ENCODE results near the gene KCTD4. TPM values are rescaled to one million over a fixed set of nuclear protein-coding genes. Genes with fewer than 3 reads are reported as not detected.
A peak's percentile ranks its signal among the peaks of the same experiment; 100 is the strongest.

The KCTD4 gene
- total RNA-seq, 1 donor: under 0.01 TPM

DNA sequence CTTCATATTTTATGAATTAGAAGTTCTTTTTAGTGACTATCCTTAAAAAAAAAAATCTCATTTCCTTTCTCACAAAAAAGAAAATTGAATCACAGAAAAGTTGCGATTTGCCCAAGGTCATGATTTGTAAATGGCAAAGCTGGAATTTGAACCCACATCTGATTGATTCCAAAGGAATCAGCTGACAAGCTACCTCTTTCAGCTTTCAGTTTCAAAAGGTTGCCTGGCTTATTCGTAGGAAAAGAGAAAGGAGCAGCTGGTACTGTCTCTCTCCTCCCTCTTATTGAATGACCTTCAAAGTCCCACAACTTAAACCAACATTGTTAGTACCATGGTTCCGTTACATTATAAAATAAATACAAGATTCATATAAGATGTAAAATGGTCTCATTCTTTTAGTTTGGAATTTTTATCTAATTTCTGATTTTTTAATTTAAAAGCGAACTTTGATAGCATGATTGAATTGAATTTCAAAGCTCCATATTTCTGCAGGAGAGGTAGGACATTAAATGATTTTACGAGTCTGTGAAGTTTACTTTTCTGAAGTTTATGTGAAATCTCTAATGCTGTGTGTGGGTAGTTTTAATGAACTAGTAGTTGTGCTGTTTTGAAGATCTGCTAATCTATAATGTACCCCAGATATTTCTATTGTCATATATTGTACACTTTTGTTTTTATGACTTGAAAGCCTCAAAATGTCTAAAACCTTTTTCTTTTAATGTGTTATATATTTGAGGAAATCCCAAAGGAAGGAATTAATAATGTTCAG, 18.5 kb upstream of the KCTD4 start:
- no peaks in the 10 kb centered on the region for H4K20me1 ChIP-seq (ENCODE audit: insufficient read depth, low read length)
- no peak overlapping the region for H2AFZ ChIP-seq (ENCODE audit: low read length)
- H3K4me1 ChIP-seq (ENCODE audit: insufficient read depth, low read length): peaks cover 30% of the 10 kb centered on the region
- no peaks in the 10 kb centered on the region for H3K27me3 ChIP-seq (ENCODE audit: insufficient read depth, low read length)
- H3K79me2 ChIP-seq (ENCODE audit: insufficient read depth, low read length): peaks cover 24% of the 10 kb centered on the region
- H3K9me3 ChIP-seq (ENCODE audit: low read depth, low read length): no peaks in the 10 kb centered on the region
- H3K4me2 ChIP-seq (ENCODE audit: insufficient read depth, low read length): peak overlapping the region; percentile 66
- H3K4me3 ChIP-seq (ENCODE audit: insufficient read depth, low read length): peak overlapping the region; percentile 27
- peak overlapping the region; percentile 70 for H3K27ac ChIP-seq (ENCODE audit: low read depth, low read length)
- TF ChIP-seq, protein P1, sequence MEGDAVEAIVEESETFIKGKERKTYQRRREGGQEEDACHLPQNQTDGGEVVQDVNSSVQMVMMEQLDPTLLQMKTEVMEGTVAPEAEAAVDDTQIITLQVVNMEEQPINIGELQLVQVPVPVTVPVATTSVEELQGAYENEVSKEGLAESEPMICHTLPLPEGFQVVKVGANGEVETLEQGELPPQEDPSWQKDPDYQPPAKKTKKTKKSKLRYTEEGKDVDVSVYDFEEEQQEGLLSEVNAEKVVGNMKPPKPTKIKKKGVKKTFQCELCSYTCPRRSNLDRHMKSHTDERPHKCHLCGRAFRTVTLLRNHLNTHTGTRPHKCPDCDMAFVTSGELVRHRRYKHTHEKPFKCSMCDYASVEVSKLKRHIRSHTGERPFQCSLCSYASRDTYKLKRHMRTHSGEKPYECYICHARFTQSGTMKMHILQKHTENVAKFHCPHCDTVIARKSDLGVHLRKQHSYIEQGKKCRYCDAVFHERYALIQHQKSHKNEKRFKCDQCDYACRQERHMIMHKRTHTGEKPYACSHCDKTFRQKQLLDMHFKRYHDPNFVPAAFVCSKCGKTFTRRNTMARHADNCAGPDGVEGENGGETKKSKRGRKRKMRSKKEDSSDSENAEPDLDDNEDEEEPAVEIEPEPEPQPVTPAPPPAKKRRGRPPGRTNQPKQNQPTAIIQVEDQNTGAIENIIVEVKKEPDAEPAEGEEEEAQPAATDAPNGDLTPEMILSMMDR (IDR thresholded peaks at IDR 0.05; ENCODE audit: extremely low read depth, low read depth, low read length): no peak
- DNase-seq (ENCODE audit: insufficient read length, low spot score, missing footprints): no peak
- H3K36me3 ChIP-seq (ENCODE audit: insufficient read depth, low read length): no peaks in the 10 kb centered on the region

GRCh38 chr13:45218689-45219088, 17.8 kb upstream of the KCTD4 start:
- H3K9me3 ChIP-seq (ENCODE audit: low read depth, low read length): no peaks in the 10 kb centered on the region
- H2AFZ ChIP-seq (ENCODE audit: low read length): no peak overlapping the region
- TF ChIP-seq, protein P1 (IDR thresholded peaks at IDR 0.05; ENCODE audit: extremely low read depth, low read depth, low read length): no peak
- H3K27me3 ChIP-seq (ENCODE audit: insufficient read depth, low read length): no peaks in the 10 kb centered on the region
- H3K4me2 ChIP-seq (ENCODE audit: insufficient read depth, low read length): peak overlapping the region; percentile 66
- DNase-seq (ENCODE audit: insufficient read length, low spot score, missing footprints): no peak
- peaks cover 26% of the 10 kb centered on the region for H3K4me1 ChIP-seq (ENCODE audit: insufficient read depth, low read length)
- H3K79me2 ChIP-seq (ENCODE audit: insufficient read depth, low read length): peaks cover 24% of the 10 kb centered on the region
- H3K4me3 ChIP-seq (ENCODE audit: insufficient read depth, low read length): no peak overlapping the region
- peak overlapping the region; percentile 70 for H3K27ac ChIP-seq (ENCODE audit: low read depth, low read length)
- no peaks in the 10 kb centered on the region for H3K36me3 ChIP-seq (ENCODE audit: insufficient read depth, low read length)
- no peaks in the 10 kb centered on the region for H4K20me1 ChIP-seq (ENCODE audit: insufficient read depth, low read length)

DNA sequence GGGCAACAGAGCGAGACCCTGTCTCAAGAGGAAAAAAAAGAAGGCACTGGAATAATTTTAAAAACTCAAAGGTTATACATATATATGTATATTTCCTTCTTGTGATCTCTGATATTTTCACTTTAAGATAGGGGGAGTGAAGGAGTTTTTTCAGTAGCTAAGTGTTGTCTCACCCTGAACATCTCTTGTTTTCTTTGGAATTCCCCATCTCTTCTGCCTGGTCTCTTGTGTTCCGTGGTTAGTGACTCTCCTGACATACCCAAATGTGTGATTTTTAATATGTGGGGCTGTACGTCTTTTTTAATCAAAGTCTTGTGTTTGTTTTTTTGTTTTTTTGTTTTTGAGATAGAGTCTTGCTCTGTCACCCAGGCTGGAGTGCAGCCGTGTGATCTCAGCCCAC, 15.3 kb upstream of the KCTD4 start:
- Histone ChIP-seq H3K27ac (ENCODE audit: low read depth, low read length) (no peak overlapping the region), H3K9me3 (ENCODE audit: low read depth, low read length) (no peaks in the 10 kb centered on the region), H3K36me3 (ENCODE audit: insufficient read depth, low read length) (no peaks in the 10 kb centered on the region), H3K4me3 (ENCODE audit: insufficient read depth, low read length) (no peak overlapping the region), H3K4me1 (ENCODE audit: insufficient read depth, low read length) (peaks cover 26% of the 10 kb centered on the region), H3K27me3 (ENCODE audit: insufficient read depth, low read length) (no peaks in the 10 kb centered on the region), H3K4me2 (ENCODE audit: insufficient read depth, low read length) (no peak overlapping the region), H2AFZ (ENCODE audit: low read length) (no peak overlapping the region), H3K79me2 (ENCODE audit: insufficient read depth, low read length) (peaks cover 10% of the 10 kb centered on the region), H4K20me1 (ENCODE audit: insufficient read depth, low read length) (no peaks in the 10 kb centered on the region)
- no peak for DNase-seq (ENCODE audit: insufficient read length, low spot score, missing footprints)
- TF ChIP-seq, protein P1 (IDR thresholded peaks at IDR 0.05; ENCODE audit: extremely low read depth, low read depth, low read length): no peak

GRCh38 chr13:45215392-45216077, 14.7 kb upstream of the KCTD4 start:
- H3K4me3 ChIP-seq (ENCODE audit: insufficient read depth, low read length): no peak overlapping the region
- no peak overlapping the region for H2AFZ ChIP-seq (ENCODE audit: low read length)
- no peaks in the 10 kb centered on the region for H3K27me3 ChIP-seq (ENCODE audit: insufficient read depth, low read length)
- TF ChIP-seq, protein P1 (IDR thresholded peaks at IDR 0.05; ENCODE audit: extremely low read depth, low read depth, low read length): no peak
- H3K9me3 ChIP-seq (ENCODE audit: low read depth, low read length): no peaks in the 10 kb centered on the region
- H3K4me2 ChIP-seq (ENCODE audit: insufficient read depth, low read length): no peak overlapping the region
- no peaks in the 10 kb centered on the region for H3K36me3 ChIP-seq (ENCODE audit: insufficient read depth, low read length)
- H3K79me2 ChIP-seq (ENCODE audit: insufficient read depth, low read length): peaks cover 4% of the 10 kb centered on the region
- no peak for DNase-seq (ENCODE audit: insufficient read length, low spot score, missing footprints)
- no peaks in the 10 kb centered on the region for H4K20me1 ChIP-seq (ENCODE audit: insufficient read depth, low read length)
- peaks cover 24% of the 10 kb centered on the region for H3K4me1 ChIP-seq (ENCODE audit: insufficient read depth, low read length)
- no peak overlapping the region for H3K27ac ChIP-seq (ENCODE audit: low read depth, low read length)
